Endothelial cell (in vitro differentiated cells): Measurements from ENCODE around the gene RNASEH1. TPM values are rescaled to one million over a fixed set of nuclear protein-coding genes. Genes with fewer than 3 reads are reported as not detected.

Experiments
- DNase-seq: peaks from one replicate; pipeline ENCODE4 v3.0.0; 2021; ENCODE audit warnings: low spot score
- H3K27ac Mint-ChIP-seq: one replicate; pipeline ENCODE4 v1.8.0; 2021; ENCODE audit warnings: mixed read lengths, inconsistent platforms; ENCODE audit not compliant: unreplicated experiment
- H3K27me3 Mint-ChIP-seq: one replicate; pipeline ENCODE4 v1.8.0; 2021; ENCODE audit warnings: mild to moderate bottlenecking, moderate library complexity, mixed read lengths, inconsistent platforms; ENCODE audit not compliant: unreplicated experiment
- H3K36me3 Mint-ChIP-seq: one replicate; pipeline ENCODE4 v1.8.0; 2021; ENCODE audit warnings: mild to moderate bottlenecking, low read depth, mixed read lengths, inconsistent platforms; ENCODE audit not compliant: unreplicated experiment
- H3K4me1 Mint-ChIP-seq: one replicate; pipeline ENCODE4 v1.8.0; 2021; ENCODE audit warnings: mild to moderate bottlenecking, mixed read lengths, inconsistent platforms; ENCODE audit not compliant: unreplicated experiment
- H3K4me3 Mint-ChIP-seq: one replicate; pipeline ENCODE4 v1.8.0; 2021; ENCODE audit warnings: mild to moderate bottlenecking, mixed read lengths, inconsistent platforms; ENCODE audit not compliant: unreplicated experiment
- H3K9me3 Mint-ChIP-seq: one replicate; pipeline ENCODE4 v1.8.0; 2021; ENCODE audit warnings: mixed read lengths, inconsistent platforms; ENCODE audit not compliant: unreplicated experiment
- total RNA-seq: library from RNA; stranded (reverse); fragmentation: NEBNext Ultra II Directional; extraction: Animal tissue kit (Norgen Biotek cat#: 25700); gene quantifications from one replicate; pipeline ENCODE4 v1.2.1, GENCODE V29; 2021; ENCODE audit not compliant: unreplicated experiment
- TF ChIP-seq, protein P1 (sequence below): fragments of 200-600 bp; sonication (generic); IDR thresholded peaks from one replicate; pipeline ENCODE4 v1.5.0; 2021; ENCODE audit warnings: antibody characterized with exemption; ENCODE audit not compliant: unreplicated experiment

The RNASEH1 gene
- total RNA-seq, 1 donor from 2014 or later = 24.4 TPM

DNA sequence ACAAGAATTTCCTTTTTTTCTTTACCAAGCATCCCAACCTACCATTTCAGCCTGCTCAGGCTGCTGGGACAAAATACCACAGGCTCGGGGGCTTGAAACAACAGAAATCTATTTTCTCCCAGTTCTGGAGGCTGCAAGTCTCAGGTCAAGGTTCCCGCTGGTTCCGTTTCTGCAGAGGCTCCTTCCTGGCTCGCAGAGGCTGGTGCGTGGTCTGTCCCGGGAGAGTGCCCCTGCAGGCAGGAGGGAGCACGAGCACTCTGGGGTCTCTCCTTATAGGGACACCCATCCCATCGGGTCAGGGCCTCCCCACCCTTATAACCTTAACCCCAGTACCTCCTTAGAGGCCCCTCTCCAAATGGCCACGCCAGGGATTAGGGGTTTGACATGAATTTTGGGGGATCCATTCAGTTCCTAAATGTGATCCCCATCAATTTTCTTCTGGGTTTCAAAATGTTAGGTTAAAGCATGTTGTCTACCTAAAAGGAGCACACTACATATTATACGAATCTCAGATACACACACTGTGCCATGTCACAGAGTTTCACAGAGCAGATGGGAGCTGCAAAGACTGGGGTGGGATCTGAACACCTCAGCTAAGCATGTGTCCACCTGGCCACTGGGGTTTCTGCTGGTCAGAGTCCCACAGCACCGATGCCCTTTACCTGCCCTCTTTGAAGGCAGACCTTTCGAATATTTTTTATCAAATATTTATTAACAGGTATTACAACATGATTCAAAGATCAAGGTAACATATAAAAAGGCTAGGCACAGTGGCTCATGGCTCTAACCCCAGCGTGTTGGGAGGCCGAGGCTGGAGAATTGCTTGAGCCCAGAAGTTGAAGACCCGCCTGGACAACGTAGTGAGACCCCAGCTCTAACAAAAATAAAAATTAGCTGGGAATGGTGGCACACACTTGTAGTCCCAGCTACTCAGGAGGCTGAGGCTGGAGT is 21.2 kb downstream of the RNASEH1 start:
- H3K4me3 Mint-ChIP-seq = no peak overlapping the region
- peaks cover 3% of the 10 kb centered on the region for H3K27me3 Mint-ChIP-seq
- TF ChIP-seq, protein P1, sequence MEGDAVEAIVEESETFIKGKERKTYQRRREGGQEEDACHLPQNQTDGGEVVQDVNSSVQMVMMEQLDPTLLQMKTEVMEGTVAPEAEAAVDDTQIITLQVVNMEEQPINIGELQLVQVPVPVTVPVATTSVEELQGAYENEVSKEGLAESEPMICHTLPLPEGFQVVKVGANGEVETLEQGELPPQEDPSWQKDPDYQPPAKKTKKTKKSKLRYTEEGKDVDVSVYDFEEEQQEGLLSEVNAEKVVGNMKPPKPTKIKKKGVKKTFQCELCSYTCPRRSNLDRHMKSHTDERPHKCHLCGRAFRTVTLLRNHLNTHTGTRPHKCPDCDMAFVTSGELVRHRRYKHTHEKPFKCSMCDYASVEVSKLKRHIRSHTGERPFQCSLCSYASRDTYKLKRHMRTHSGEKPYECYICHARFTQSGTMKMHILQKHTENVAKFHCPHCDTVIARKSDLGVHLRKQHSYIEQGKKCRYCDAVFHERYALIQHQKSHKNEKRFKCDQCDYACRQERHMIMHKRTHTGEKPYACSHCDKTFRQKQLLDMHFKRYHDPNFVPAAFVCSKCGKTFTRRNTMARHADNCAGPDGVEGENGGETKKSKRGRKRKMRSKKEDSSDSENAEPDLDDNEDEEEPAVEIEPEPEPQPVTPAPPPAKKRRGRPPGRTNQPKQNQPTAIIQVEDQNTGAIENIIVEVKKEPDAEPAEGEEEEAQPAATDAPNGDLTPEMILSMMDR = peak; percentile 33
- peaks cover 3% of the 10 kb centered on the region for H3K4me1 Mint-ChIP-seq
- DNase-seq = peak; percentile 45
- no peak overlapping the region for H3K27ac Mint-ChIP-seq
- H3K36me3 Mint-ChIP-seq = peaks cover 6% of the 10 kb centered on the region
- no peaks in the 10 kb centered on the region for H3K9me3 Mint-ChIP-seq

DNA sequence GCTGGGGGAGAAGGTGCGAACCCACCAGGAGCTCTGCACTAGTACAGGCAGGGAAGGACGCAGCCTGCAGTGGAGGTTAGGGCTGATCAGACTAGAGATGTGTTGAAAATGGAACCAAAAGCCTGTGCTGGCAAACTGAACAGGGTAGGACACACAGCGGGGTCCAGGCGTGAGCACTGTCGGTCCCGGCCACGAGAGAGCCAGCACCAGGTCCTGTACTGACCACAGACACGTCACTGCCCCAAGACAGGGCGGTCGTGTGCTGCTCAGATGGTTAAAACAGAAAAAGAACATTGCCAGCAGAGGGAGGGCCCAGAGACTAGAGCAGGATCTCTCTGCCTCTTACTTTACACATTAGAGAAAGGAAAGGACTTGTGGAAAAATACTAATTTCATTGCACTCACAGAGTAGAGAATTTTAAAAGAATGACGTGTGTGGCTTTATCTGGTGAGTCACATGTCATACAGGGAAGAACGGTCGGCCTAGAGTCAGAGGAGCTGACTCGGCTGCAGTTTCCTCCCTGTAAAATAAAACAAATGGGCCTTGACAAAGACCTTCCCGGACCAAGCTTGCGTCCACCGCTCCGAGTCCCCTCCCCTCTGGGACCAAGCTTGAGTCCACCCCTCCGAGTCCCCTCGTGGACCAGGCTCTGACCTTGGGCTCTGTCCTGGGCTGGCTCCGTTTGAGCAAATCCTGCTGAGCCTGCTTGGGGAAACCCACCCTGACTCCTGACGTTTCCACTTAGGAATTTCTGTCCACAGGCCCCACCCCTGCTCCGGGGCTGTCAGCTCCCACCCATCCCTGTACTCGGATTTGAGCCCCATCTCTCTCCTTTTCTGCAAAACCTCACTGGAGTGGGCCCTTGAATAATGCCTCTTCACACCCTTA is 22.1 kb downstream of the RNASEH1 start:
- no peak for DNase-seq
- H3K27ac Mint-ChIP-seq = no peak overlapping the region
- TF ChIP-seq, protein P1 = no peak
- peaks cover 3% of the 10 kb centered on the region for H3K27me3 Mint-ChIP-seq
- H3K36me3 Mint-ChIP-seq = peaks cover 4% of the 10 kb centered on the region
- H3K4me1 Mint-ChIP-seq = peaks cover 3% of the 10 kb centered on the region
- H3K9me3 Mint-ChIP-seq = no peaks in the 10 kb centered on the region
- H3K4me3 Mint-ChIP-seq = no peak overlapping the region

DNA sequence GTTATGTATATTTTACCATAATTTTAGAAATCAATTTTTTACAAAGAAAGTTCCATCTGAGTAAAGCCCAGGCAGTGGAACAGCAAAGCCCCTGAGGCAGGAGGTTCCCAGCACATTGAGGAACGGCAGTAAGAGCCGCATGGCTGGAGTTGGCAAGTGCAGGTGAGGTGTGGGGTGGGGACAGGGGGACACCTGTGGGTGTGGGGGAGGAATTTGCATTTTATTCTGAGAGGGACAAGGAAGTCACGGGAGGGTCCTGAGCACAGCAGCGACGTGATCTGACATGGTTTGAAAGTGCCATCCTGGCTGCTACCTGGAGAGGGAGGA is 22.7 kb downstream of the RNASEH1 start:
- no peak overlapping the region for H3K27ac Mint-ChIP-seq
- TF ChIP-seq, protein P1 = no peak
- peaks cover 3% of the 10 kb centered on the region for H3K4me1 Mint-ChIP-seq
- H3K36me3 Mint-ChIP-seq = peaks cover 4% of the 10 kb centered on the region
- no peak for DNase-seq
- H3K9me3 Mint-ChIP-seq = no peaks in the 10 kb centered on the region
- peaks cover 3% of the 10 kb centered on the region for H3K27me3 Mint-ChIP-seq
- H3K4me3 Mint-ChIP-seq = no peak overlapping the region

DNA sequence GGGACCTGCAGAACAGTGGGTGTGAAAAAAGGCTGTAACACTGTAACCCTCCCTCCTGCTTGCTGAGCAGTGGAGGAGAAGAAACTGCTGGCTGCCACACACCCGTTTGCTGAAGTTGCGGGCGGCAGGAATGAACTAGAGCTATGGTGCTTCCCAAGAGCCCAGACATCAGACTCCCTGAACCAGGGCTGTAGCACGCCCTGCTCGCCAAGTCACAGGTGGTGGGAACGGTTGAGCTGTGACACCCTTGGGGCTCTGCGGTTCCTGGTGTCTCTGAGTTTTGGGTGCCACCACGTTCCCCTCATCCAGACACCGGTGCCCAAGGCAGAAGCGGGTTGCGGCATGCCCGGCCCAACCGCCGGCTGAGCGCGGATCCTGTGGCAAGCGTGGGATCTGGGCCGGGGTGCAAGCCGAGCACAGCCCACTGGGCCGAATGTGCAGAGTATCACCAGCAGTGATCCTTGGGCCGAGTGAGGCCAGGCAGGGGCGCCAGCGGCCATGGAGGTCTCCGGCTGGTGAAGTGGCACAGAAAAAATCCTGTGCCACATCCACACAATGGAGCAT is 23.8 kb downstream of the RNASEH1 start:
- peaks cover 3% of the 10 kb centered on the region for H3K4me1 Mint-ChIP-seq
- H3K27ac Mint-ChIP-seq = no peak overlapping the region
- TF ChIP-seq, protein P1 = no peak
- H3K27me3 Mint-ChIP-seq = peaks cover 6% of the 10 kb centered on the region
- H3K36me3 Mint-ChIP-seq = peaks cover 4% of the 10 kb centered on the region
- H3K4me3 Mint-ChIP-seq = no peak overlapping the region
- no peaks in the 10 kb centered on the region for H3K9me3 Mint-ChIP-seq
- no peak for DNase-seq
